VCaP (cell line): ENCODE results near the gene PRORP.

Experiments used
- H3K27ac ChIP-seq: fragments of 450-650 bp; 2 replicates; pipeline ENCODE4 v1.5.1; 2017
- TF ChIP-seq, protein P1 (sequence below): fragments of 450-650 bp; conservative IDR thresholded peaks from 2 replicates; pipeline ENCODE4 v1.5.1; 2017; ENCODE audit warnings: mild to moderate bottlenecking, moderate library complexity

The PRORP gene

DNA sequence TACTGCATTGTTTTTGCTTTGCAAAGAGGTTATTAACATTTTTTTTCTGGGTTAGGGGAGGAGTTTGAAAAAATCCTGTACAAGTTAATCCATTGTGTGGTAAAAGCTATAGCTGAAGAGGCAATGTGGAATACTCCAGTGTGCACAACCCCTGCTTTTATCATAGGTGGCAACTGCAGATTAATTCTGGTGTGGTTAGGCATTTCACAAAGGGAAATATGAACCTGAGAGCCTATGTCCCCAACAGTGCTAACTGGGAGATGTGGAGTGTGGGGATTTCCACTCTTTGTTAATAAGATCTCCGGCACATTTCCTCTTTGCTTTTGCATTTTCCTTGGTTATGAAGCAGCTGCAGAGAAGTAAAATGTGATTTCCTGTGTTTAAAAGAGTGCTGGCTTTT is 33.6 kb downstream of the PRORP start:
- no peak overlapping the region for H3K27ac ChIP-seq
- TF ChIP-seq, protein P1, sequence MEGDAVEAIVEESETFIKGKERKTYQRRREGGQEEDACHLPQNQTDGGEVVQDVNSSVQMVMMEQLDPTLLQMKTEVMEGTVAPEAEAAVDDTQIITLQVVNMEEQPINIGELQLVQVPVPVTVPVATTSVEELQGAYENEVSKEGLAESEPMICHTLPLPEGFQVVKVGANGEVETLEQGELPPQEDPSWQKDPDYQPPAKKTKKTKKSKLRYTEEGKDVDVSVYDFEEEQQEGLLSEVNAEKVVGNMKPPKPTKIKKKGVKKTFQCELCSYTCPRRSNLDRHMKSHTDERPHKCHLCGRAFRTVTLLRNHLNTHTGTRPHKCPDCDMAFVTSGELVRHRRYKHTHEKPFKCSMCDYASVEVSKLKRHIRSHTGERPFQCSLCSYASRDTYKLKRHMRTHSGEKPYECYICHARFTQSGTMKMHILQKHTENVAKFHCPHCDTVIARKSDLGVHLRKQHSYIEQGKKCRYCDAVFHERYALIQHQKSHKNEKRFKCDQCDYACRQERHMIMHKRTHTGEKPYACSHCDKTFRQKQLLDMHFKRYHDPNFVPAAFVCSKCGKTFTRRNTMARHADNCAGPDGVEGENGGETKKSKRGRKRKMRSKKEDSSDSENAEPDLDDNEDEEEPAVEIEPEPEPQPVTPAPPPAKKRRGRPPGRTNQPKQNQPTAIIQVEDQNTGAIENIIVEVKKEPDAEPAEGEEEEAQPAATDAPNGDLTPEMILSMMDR, result no peak

DNA sequence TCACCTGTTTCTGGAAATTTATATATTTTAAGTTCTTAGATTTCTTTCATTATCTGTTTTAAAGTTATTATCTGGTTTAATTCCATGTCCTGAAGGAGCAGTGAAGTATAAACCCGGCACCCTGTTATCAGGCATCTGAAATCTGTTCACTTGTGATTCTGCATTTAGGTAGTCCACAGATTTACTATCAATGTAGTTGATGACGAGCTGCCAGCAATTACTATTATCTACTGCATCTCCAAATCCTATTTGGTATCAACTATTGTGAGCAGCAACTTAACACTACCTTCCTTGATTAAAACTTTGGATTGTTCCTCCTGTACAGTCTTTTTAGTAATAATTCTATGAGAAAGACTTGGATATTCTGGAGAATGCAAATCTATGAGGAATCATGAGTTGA is 36.1 kb downstream of the PRORP start:
- TF ChIP-seq, protein P1, result no peak
- no peak overlapping the region for H3K27ac ChIP-seq

DNA sequence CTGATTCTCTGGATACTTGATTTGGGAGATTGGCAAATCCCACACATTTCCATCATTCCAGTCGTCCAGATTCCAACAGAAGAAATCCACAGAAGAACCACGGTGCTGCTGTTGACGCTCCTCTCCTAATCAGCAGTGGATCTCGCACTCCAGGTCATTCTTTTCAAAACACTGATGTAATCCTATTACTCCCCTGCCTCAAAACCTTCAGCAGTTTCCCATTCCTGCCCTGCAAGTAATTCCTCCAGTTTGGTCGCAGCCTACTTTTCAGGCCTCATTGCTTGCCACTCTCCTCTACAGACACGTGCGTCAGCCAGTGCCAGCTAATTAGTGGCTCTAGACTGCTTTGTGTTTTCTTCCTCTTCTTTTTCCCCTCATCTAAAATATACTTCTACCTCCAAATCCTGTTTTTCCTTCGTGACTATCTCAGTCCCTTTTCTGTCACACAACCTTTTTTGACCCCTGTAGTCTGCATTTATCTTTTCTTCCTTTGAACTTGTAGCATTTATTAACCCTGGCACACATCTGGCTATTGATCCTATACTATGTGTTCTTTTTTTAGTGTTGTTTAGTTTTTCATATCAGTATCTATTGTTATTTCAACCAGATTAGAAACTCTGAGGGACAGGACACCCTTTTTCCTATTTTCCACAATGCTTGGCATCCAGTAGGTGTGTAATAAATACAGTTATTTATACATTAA is 36.8 kb downstream of the PRORP start:
- H3K27ac ChIP-seq, result no peak overlapping the region
- TF ChIP-seq, protein P1, result no peak

DNA sequence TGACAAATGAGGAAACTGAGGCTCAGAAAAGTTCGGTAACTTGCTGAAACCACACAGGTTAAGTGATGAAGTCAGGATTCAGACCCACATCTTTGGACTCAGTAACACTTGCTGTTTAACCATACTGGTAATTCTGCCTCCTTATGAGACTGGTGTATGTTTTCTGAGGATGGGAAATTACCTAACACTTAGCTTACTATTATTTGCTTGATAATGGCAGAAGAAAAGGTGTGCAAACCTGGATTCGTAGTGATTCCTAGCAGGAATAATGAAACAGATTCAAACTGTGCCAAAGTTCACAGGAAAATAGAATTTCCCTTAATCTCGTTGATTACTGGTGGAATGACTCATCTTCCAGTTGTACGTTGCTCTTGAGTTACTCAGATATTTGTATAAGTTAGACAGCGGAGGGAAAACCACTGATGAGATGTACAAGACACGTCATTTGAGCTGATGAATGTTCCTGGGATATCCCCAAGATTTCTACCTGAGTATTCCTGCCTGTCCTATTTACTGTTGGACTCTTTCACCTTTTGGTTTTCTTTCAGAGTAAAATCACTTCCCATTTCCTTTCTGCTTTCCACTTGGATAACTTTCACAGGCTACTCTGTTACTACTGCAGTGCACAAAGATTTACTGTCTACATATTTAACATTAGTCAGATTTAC is 37.5 kb downstream of the PRORP start:
- TF ChIP-seq, protein P1, result no peak
- no peak overlapping the region for H3K27ac ChIP-seq

DNA sequence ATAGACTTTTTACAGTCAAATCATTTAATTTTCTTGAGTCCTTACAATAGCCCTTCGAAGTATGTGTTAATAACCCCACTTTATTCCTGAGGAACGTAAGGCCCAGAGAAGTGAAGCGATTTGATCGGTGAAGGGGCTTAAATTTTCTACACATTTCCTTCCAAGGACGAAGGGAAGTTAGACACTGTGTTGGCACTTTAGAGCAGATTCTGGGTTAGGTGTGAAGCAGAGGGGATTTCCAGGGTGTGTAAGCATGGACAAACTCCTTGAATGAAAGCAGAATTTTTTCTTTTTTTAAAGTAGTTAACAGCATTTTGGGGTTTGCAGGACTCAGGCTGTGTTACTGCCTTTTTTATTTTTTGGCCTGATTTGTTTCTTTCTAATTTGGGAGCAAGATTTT is 38.9 kb downstream of the PRORP start:
- H3K27ac ChIP-seq, result no peak overlapping the region
- TF ChIP-seq, protein P1, result no peak

DNA sequence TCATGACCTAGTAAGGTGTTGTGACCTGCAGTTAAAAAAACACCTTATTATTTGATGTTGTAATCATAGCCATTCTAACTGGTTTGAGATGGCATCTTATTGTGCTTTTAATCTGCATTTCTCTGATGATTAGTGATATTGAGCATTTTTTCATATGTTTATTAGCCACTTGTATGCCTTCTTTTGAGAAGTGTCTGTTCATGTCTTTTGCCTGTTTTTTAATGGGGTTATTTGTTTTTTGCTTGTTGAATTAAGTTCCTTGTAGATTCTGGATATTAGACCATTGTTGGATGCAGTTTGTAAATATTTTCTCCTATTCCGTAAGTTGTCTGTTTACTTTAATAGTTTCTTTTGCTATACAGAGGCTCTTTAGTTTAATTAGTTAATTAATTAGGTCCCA is 41.0 kb downstream of the PRORP start:
- TF ChIP-seq, protein P1, result no peak
- no peak overlapping the region for H3K27ac ChIP-seq

DNA sequence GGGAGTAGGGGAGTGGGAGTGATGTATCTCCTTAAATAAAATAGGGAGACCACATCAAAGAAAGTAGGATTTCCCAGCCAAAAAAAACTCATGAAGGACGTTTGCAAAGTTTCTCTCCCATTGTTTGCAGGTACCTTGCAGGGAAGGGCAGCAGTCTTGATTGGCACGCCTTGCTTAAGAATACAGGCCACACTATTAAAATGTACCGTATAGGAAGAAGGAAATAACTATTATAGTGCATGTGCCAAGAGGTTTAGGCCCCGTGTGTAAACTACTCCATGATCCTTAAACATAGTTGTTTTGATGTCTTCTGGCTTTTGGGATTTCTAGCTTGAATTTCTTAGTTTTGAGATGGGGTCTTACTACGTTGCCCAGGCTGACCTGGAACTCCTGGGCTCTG is 42.5 kb downstream of the PRORP start:
- H3K27ac ChIP-seq, result no peak overlapping the region
- TF ChIP-seq, protein P1, result no peak
